HFF-Myc (cell line): Measurements from ENCODE around the gene MAST3.

Source experiments
- DNase-seq: peaks from one replicate; pipeline ENCODE4 v3.0.0-alpha.2; 2011; ENCODE audit warnings: low read depth; ENCODE audit errors: extremely low read depth
- H3K4me3 ChIP-seq: replicated peaks from 2 replicates; pipeline ENCODE4 v1.5.1; 2011; ENCODE audit warnings: low read depth, mild to moderate bottlenecking, control low read depth, low read length
- CTCF ChIP-seq: IDR thresholded peaks from 2 replicates; pipeline ENCODE4 v1.5.1; 2012; ENCODE audit warnings: mild to moderate bottlenecking, low read depth, low read length, control low read depth; ENCODE audit errors: missing control alignments

MAST3 gene

GRCh38 chr19:18093439-18094161, 4.0 kb upstream of the MAST3 start:
- no peak for DNase-seq
- TF ChIP-seq CTCF = no peak
- H3K4me3 ChIP-seq = no peak overlapping the region

GRCh38 chr19:18096258-18096657, 1.3 kb upstream of the MAST3 start:
- no peak for DNase-seq
- TF ChIP-seq CTCF = no peak
- no peak overlapping the region for H3K4me3 ChIP-seq

- DNase-seq = no peak
- H3K4me3 ChIP-seq = peak overlapping the region; percentile 49
- no peak for TF ChIP-seq CTCF
These were observed 664 bp downstream of the MAST3 start for GRCh38 chr19:18097993-18098890.

GRCh38 chr19:18098891-18099622, 1.5 kb downstream of the MAST3 start:
- no peak for TF ChIP-seq CTCF
- 0 out of 2 replicates have a peak overlapping the region, but pooled peaks have one; percentile 7 for H3K4me3 ChIP-seq
- DNase-seq = no peak

- TF ChIP-seq CTCF = no peak
- H3K4me3 ChIP-seq = no peak overlapping the region
- no peak for DNase-seq
These were observed 2.0 kb downstream of the MAST3 start for GRCh38 chr19:18099623-18099995.

- no peak for TF ChIP-seq CTCF
- no peak overlapping the region for H3K4me3 ChIP-seq
- DNase-seq = no peak
These were observed 3.1 kb downstream of the MAST3 start for GRCh38 chr19:18100710-18101109.
